ENCODE measurements around the gene FAM13C. TPM values are rescaled to one million over a fixed set of nuclear protein-coding genes. Genes with fewer than 3 reads are reported as not detected.

Gene FAM13C
- total and polyA plus RNA-seq, 2 of the 13 experiments (the other 11 are each of a cell fraction or from before 2014, with no cell fraction given) = 0.07 to 0.26 TPM

DNA sequence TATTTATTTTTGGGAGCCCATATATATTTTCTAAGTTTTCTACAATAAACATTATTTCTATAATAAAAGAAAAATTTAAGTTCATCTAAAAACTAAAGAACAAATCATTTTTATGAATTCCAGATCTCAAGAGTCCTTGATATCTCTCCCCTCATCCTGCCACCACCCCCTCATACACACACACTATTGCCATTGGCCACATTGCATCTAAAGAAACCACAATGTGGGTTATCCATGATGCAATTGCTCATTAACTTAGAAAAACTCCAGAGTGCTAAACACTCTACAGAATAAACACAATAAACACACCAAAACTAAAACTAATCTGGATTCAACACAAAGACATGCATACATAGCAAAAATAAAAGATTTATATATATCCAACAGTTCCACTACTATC, 37.8 kb downstream of the FAM13C start:
- DNase-seq (ENCODE audit: low spot score) (no peak), ATAC-seq (no peak), FAIRE-seq (no peak)
- intact Hi-C loops (cut with micrococcal nuclease; ENCODE audit: unreplicated experiment) (no loop called here), in situ Hi-C loops (cut with HindIII; ENCODE audit: extremely low pct_ligation_motif_present, low pct_unique_long_range_greater_than_20kb) (no loop called here)
- no peaks in the 10 kb centered on the region for H3K9me3 ChIP-seq (ENCODE audit: low read length)
- peaks cover 41% of the 10 kb centered on the region for H3K4me1 ChIP-seq (ENCODE audit: insufficient read depth, low read length)
- H3K27ac ChIP-seq (ENCODE audit: extremely low read length, insufficient read depth, low read length) = no peak overlapping the region
- no TSS peak for BruUV-seq (replicated peaks)
- POLR2A ChIA-PET = no interaction called here
- H3K79me2 ChIP-seq (ENCODE audit: insufficient read depth, low read length) = no peaks in the 10 kb centered on the region
- H3K4me3 ChIP-seq (replicated peaks in 1 of 3; ENCODE audit: insufficient read depth in 1 of 3, low read depth in 2 of 3, low read length in 3 of 3) = no peak overlapping the region
- no peak overlapping the region for H2AFZ ChIP-seq (ENCODE audit: low read length)
- no peaks in the 10 kb centered on the region for H4K20me1 ChIP-seq (ENCODE audit: insufficient read depth, low read length)
- H3K36me3 ChIP-seq (replicated peaks in 1 of 2; ENCODE audit: control insufficient read depth in 1 of 2, insufficient read depth in 2 of 2, low read length in 2 of 2) = no peaks in the 10 kb centered on the region
- TF ChIP-seq, protein P1, sequence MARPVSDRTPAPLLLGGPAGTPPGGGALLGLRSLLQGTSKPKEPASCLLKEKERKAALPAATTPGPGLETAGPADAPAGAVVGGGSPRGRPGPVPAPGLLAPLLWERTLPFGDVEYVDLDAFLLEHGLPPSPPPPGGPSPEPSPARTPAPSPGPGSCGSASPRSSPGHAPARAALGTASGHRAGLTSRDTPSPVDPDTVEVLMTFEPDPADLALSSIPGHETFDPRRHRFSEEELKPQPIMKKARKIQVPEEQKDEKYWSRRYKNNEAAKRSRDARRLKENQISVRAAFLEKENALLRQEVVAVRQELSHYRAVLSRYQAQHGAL (CRISPR knock-in tag; IDR thresholded peaks at IDR 0.05; ENCODE audit: not compliant biosample characterization) = no peak
- no peak for TF ChIP-seq RBFOX2 (IDR thresholded peaks at IDR 0.05; ENCODE audit: low read depth, low read length)
- no peak for TF ChIP-seq ZNF672 (CRISPR knock-in tag; IDR thresholded peaks at IDR 0.05)
- no peak for TF ChIP-seq AGO2 (optimal IDR thresholded peaks at IDR 0.05; ENCODE audit: low read depth, low read length)
- TF ChIP-seq ZNF136 (CRISPR knock-in tag; IDR thresholded peaks at IDR 0.05; ENCODE audit: low read depth) = no peak
- TF ChIP-seq KDM5B (CRISPR knock-in tag; IDR thresholded peaks at IDR 0.05; ENCODE audit: borderline replicate concordance) = no peak
- no peaks in the 10 kb centered on the region for H3K27me3 ChIP-seq (ENCODE audit: control insufficient read depth in 1 of 2, insufficient read depth in 2 of 2, low read length in 2 of 2)
- H3K4me2 ChIP-seq (ENCODE audit: low read depth, low read length) = no peak overlapping the region
- CTCF ChIA-PET (ENCODE audit: low intra/inter-chr PET ratio, low total read pairs) = no interaction called here
- no peak overlapping the region for H3K9ac ChIP-seq (ENCODE audit: insufficient read depth, low read depth, low read length)

- in situ Hi-C loops (cut with HindIII; ENCODE audit: extremely low pct_ligation_motif_present, low pct_unique_long_range_greater_than_20kb) (no loop called here), intact Hi-C loops (cut with micrococcal nuclease; ENCODE audit: unreplicated experiment) (no loop called here)
- FAIRE-seq (no peak), ATAC-seq (no peak), DNase-seq (ENCODE audit: low spot score) (no peak)
- peaks cover 41% of the 10 kb centered on the region for H3K4me1 ChIP-seq (ENCODE audit: insufficient read depth, low read length)
- no peaks in the 10 kb centered on the region for H3K27me3 ChIP-seq (ENCODE audit: control insufficient read depth in 1 of 2, insufficient read depth in 2 of 2, low read length in 2 of 2)
- TF ChIP-seq RCOR2 (CRISPR knock-in tag; IDR thresholded peaks at IDR 0.05) (no peak), ZFX (CRISPR knock-in tag; IDR thresholded peaks at IDR 0.05; ENCODE audit: low read depth) (no peak), HDAC6 (IDR thresholded peaks at IDR 0.05; ENCODE audit: low read depth, low read length) (no peak), ZNF564 (CRISPR knock-in tag; IDR thresholded peaks at IDR 0.05) (peak; percentile 96)
- TF ChIP-seq, protein P2, sequence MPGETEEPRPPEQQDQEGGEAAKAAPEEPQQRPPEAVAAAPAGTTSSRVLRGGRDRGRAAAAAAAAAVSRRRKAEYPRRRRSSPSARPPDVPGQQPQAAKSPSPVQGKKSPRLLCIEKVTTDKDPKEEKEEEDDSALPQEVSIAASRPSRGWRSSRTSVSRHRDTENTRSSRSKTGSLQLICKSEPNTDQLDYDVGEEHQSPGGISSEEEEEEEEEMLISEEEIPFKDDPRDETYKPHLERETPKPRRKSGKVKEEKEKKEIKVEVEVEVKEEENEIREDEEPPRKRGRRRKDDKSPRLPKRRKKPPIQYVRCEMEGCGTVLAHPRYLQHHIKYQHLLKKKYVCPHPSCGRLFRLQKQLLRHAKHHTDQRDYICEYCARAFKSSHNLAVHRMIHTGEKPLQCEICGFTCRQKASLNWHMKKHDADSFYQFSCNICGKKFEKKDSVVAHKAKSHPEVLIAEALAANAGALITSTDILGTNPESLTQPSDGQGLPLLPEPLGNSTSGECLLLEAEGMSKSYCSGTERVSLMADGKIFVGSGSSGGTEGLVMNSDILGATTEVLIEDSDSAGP (CRISPR knock-in tag; IDR thresholded peaks at IDR 0.05; ENCODE audit: borderline replicate concordance) = no peak
- H4K20me1 ChIP-seq (ENCODE audit: insufficient read depth, low read length) = no peaks in the 10 kb centered on the region
- no peak overlapping the region for H3K4me3 ChIP-seq (replicated peaks in 1 of 3; ENCODE audit: insufficient read depth in 1 of 3, low read depth in 2 of 3, low read length in 3 of 3)
- ChIA-PET CTCF (ENCODE audit: low intra/inter-chr PET ratio, low total read pairs) (no interaction called here), POLR2A (no interaction called here)
- H3K79me2 ChIP-seq (ENCODE audit: insufficient read depth, low read length) = no peaks in the 10 kb centered on the region
- no peaks in the 10 kb centered on the region for H3K36me3 ChIP-seq (replicated peaks in 1 of 2; ENCODE audit: control insufficient read depth in 1 of 2, insufficient read depth in 2 of 2, low read length in 2 of 2)
- no peak overlapping the region for H2AFZ ChIP-seq (ENCODE audit: low read length)
- no TSS peak for BruUV-seq (replicated peaks)
- WGBS (ENCODE audit: low lambda C conversion rate) = 89% methylated on average over 2 of the region's 2 CpGs
- peak overlapping the region; percentile 74; the same call in 1 of the 2 replicates for H3K4me2 ChIP-seq (ENCODE audit: low read depth, low read length)
- no peak overlapping the region for H3K9ac ChIP-seq (ENCODE audit: insufficient read depth, low read depth, low read length)
- no peaks in the 10 kb centered on the region for H3K9me3 ChIP-seq (ENCODE audit: low read length)
- peak overlapping the region; percentile 39 for H3K27ac ChIP-seq (ENCODE audit: extremely low read length, insufficient read depth, low read length)
These were observed 38.4 kb downstream of the FAM13C start for GRCh38 chr10:59323831-59324401.

Measured in HepG2 (cell line).